Spleen (tissue), 11 donors: ENCODE measurements around the gene ADCY1. TPM values are rescaled to one million over a fixed set of nuclear protein-coding genes. Genes with fewer than 3 reads are reported as not detected.

ENCODE experiments used
- DNase-seq: peaks from one replicate; pipeline ENCODE4 v3.0.0-alpha.2; 2020
- H3K27ac ChIP-seq, 8 donors: fragments of 200-600 bp; sonication (generic) in 7 of 8; 1 replicate in 4 of 8; 2 replicates in 4 of 8; pipeline versions ENCODE4 v1.5.0 to v1.8.0; 2016 to 2021; ENCODE audit warnings: inconsistent platforms in 4 of 8, mild to moderate bottlenecking in 4 of 8, moderate library complexity in 1 of 8
- H3K27me3 ChIP-seq, 7 donors: fragments of 200-600 bp; sonication (generic) in 6 of 7; replicated peaks in 1 of 7; 1 replicate in 4 of 7; 2 replicates in 3 of 7; pipeline versions ENCODE4 v1.5.0 to v1.8.0; 2016 to 2021; ENCODE audit warnings: inconsistent platforms in 3 of 7, mild to moderate bottlenecking in 1 of 7
- H3K36me3 ChIP-seq, 6 donors: fragments of 200-600 bp; sonication (generic) in 5 of 6; 1 replicate in 4 of 6; 2 replicates in 2 of 6; pipeline versions ENCODE4 v1.5.0 to v1.8.0; 2016 to 2021; ENCODE audit warnings: inconsistent platforms in 2 of 6
- H3K4me1 ChIP-seq, 6 donors: fragments of 200-600 bp; sonication (generic) in 5 of 6; 1 replicate in 3 of 6; 2 replicates in 3 of 6; pipeline versions ENCODE4 v1.5.0 to v1.8.0; 2016 to 2021; ENCODE audit warnings: inconsistent platforms in 3 of 6
- H3K4me3 ChIP-seq, 8 donors: fragments of 200-600 bp; sonication (generic) in 7 of 8; 1 replicate in 4 of 8; 2 replicates in 4 of 8; pipeline versions ENCODE4 v1.5.0 to v1.8.0; 2016 to 2021; ENCODE audit warnings: inconsistent platforms in 4 of 8, mild to moderate bottlenecking in 4 of 8, moderate library complexity in 2 of 8
- H3K9me3 ChIP-seq, 8 donors: fragments of 200-600 bp; sonication (generic) in 7 of 8; 1 replicate in 4 of 8; 2 replicates in 4 of 8; pipeline versions ENCODE4 v1.5.0 to v1.8.0; 2016 to 2021; ENCODE audit warnings: inconsistent platforms in 4 of 8
- CTCF ChIP-seq, 11 experiments: fragments of 200-600 bp in 7 of 11; fragments of 450-650 bp in 4 of 11; sonication (generic) in 4 of 11; IDR thresholded peaks in 8 of 11; conservative IDR thresholded peaks in 3 of 11; 1 replicate in 7 of 11; 2 replicates in 4 of 11; pipeline versions ENCODE4 v1.4.0 to v1.8.0; 2016 to 2021; ENCODE audit warnings: antibody characterized with exemption in 11 of 11, inconsistent platforms in 4 of 11, mild to moderate bottlenecking in 1 of 11
- POLR2A ChIP-seq, 3 donors: fragments of 450-650 bp; IDR thresholded peaks; one replicate each; pipeline ENCODE4 v1.5.1; 2017; ENCODE audit warnings: antibody characterized with exemption in 3 of 3, mild to moderate bottlenecking in 1 of 3
- POLR2AphosphoS5 ChIP-seq, 3 donors: sonication (generic); formaldehyde crosslinking; IDR thresholded peaks; one replicate each; pipeline ENCODE4 v1.5.1; 2017; ENCODE audit warnings: antibody characterized with exemption in 3 of 3
- WGBS, 5 donors: extraction: QIAGEN DNeasy Blood & Tissue Kit in 3 of 5; methylation state at CpG; one replicate each; pipeline versions ENCODE4 v1.1.5 to v1.1.7; 2013 to 2018; 5-methylcytosine and 5-hydroxymethylcytosine counted together
- intact Hi-C: fragments of 100-400 bp; cut with DNase I; formaldehyde crosslinking; loops from one replicate; pipeline ENCODE4 v1.15.0; 2023; ENCODE audit warnings: low total_unique reads
- polyA plus RNA-seq, 3 donors: library from polyadenylated mRNA; stranded (reverse); fragments of 200-250 nt; gene quantifications; one replicate each; pipeline ENCODE4 v1.2.1, GENCODE V29; 2013
- total RNA-seq, 7 donors: library from RNA; depleted of rRNA in 3 of 7; stranded (reverse); fragments of >200 nt in 3 of 7; fragmentation: NEBNext Ultra II Directional in 4 of 7; extraction: Animal tissue kit (Norgen Biotek cat#: 25700) in 4 of 7; gene quantifications; one replicate each; pipeline versions ENCODE4 v1.1.0 to v1.2.1, GENCODE V29; 2016 to 2021
- donor health status: healthy with polysubstance abuse.
- donor health status: DM: no; HTN: no; CAD: no; lungs with moderate emphysema.
- donor health status: DM: no; HTN: no; CAD: no.
- donor health status: Bipolar disorder and iron deficiency.
- donor health status: healthy.
- donor health status: DM: no; HTN: no; CAD: no.
- donor health status: DM: yes; HTN: yes; CAD: no.

Gene ADCY1
- total and polyA plus RNA-seq, 10 donors, result 0.05 to 6.6 (median 1.8) TPM

GRCh38 chr7:45658716-45659495 lies 84.7 kb downstream of the ADCY1 start:
- no peak for DNase-seq
- no peaks in the 10 kb centered on the region for H3K4me1 ChIP-seq
- TF ChIP-seq CTCF (IDR thresholded peaks at IDR 0.05 in 8 of 11, conservative IDR thresholded peaks at IDR 0.05 in 3 of 11), result no peak
- TF ChIP-seq POLR2A (IDR thresholded peaks at IDR 0.05), result no peak
- no peak for TF ChIP-seq POLR2AphosphoS5 (IDR thresholded peaks at IDR 0.05)
- intact Hi-C loops, result no loop called here
- 82 to 91% (median 83%) methylated on average over 11 to 16 of the region's 16 CpGs for WGBS, 5 donors
- no peak overlapping the region for H3K4me3 ChIP-seq
- H3K27me3 ChIP-seq, result no peaks in the 10 kb centered on the region
- H3K9me3 ChIP-seq, result peaks cover 0 to 5% (median 0%) of the 10 kb centered on the region in 8 donors
- no peaks in the 10 kb centered on the region for H3K36me3 ChIP-seq
- H3K27ac ChIP-seq, result no peak overlapping the region

GRCh38 chr7:45659496-45660139 lies 85.5 kb downstream of the ADCY1 start:
- DNase-seq, result no peak
- 85 to 91% (median 87%) methylated on average over 10 of the region's 10 CpGs for WGBS, 5 donors
- intact Hi-C loops, result no loop called here

GRCh38 chr7:45660201-45660900 lies 86.2 kb downstream of the ADCY1 start:
- TF ChIP-seq CTCF (IDR thresholded peaks at IDR 0.05 in 8 of 11, conservative IDR thresholded peaks at IDR 0.05 in 3 of 11) (no peak), POLR2AphosphoS5 (IDR thresholded peaks at IDR 0.05) (no peak), POLR2A (IDR thresholded peaks at IDR 0.05) (no peak)
- WGBS, 5 donors, result 68 to 90% (median 78%) methylated on average over 6 of the region's 6 CpGs

More at GRCh38 chr7:45659496-45660139, 85.5 kb downstream of the ADCY1 start:
- Histone ChIP-seq H3K27ac (no peak overlapping the region), H3K27me3 (no peaks in the 10 kb centered on the region), H3K4me3 (no peak overlapping the region), H3K4me1 (no peaks in the 10 kb centered on the region), H3K36me3 (no peaks in the 10 kb centered on the region), H3K9me3 (peaks cover 0 to 5% (median 0%) of the 10 kb centered on the region in 8 donors)
- TF ChIP-seq POLR2AphosphoS5 (IDR thresholded peaks at IDR 0.05), result no peak
- TF ChIP-seq CTCF (IDR thresholded peaks at IDR 0.05 in 8 of 11, conservative IDR thresholded peaks at IDR 0.05 in 3 of 11), result no peak
- no peak for TF ChIP-seq POLR2A (IDR thresholded peaks at IDR 0.05)

GRCh38 chr7:45660901-45661211 lies 86.7 kb downstream of the ADCY1 start:
- no peak for DNase-seq
- no peaks in the 10 kb centered on the region for H3K36me3 ChIP-seq
- 61 to 88% (median 67%) methylated on average over 1 of the region's 1 CpG for WGBS, 5 donors
- no peaks in the 10 kb centered on the region for H3K4me1 ChIP-seq
- no peak overlapping the region for H3K4me3 ChIP-seq
- peaks cover 0 to 5% (median 0%) of the 10 kb centered on the region in 8 donors for H3K9me3 ChIP-seq
- TF ChIP-seq CTCF (IDR thresholded peaks at IDR 0.05 in 8 of 11, conservative IDR thresholded peaks at IDR 0.05 in 3 of 11) (no peak), POLR2AphosphoS5 (IDR thresholded peaks at IDR 0.05) (no peak), POLR2A (IDR thresholded peaks at IDR 0.05) (no peak)
- intact Hi-C loops, result no loop called here
- H3K27me3 ChIP-seq, result no peaks in the 10 kb centered on the region
- no peak overlapping the region for H3K27ac ChIP-seq

More at GRCh38 chr7:45660201-45660900, 86.2 kb downstream of the ADCY1 start:
- Histone ChIP-seq H3K36me3 (no peaks in the 10 kb centered on the region), H3K9me3 (peaks cover 0 to 5% (median 0%) of the 10 kb centered on the region in 8 donors), H3K27ac (no peak overlapping the region), H3K4me3 (no peak overlapping the region), H3K4me1 (no peaks in the 10 kb centered on the region), H3K27me3 (no peaks in the 10 kb centered on the region)
- DNase-seq, result no peak
- intact Hi-C loops, result no loop called here
